Measurements from ENCODE around the gene CD3E. TPM values are rescaled to one million over a fixed set of nuclear protein-coding genes. Genes with fewer than 3 reads are reported as not detected.
A peak's percentile ranks its signal among the peaks of the same experiment; 100 is the strongest.

The CD3E gene
- total and polyA plus RNA-seq, 9 of the 15 experiments (the other 6 are each of a cell fraction or from before 2014, with no cell fraction given), result 0.07 to 0.62 (median 0.19) TPM; not detected in 5

DNA sequence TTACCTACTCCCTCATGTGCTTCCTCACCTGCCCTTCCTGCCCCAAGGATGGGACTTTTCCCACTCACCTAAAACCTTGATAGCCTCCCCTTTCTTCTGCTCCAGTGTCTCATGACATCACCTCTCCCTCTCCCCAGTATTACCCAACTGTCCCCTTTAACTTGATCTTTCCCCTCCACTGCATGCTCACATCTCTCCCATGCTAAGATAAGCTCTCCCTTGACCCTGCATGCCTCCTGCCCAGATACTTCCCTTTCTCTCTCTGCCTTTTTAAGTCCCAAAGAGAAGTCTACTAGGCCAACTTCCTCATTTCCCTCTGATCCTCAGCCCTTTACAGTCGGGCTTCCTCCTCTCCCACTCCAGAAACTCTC lies 14.8 kb downstream of the CD3E start (continued):
- TF ChIP-seq IRF9 (tag; IDR thresholded peaks at IDR 0.05), result no peak
- no peak for TF ChIP-seq OTX1 (CRISPR knock-in tag; IDR thresholded peaks at IDR 0.05)
- TF ChIP-seq SPI1 (IDR thresholded peaks at IDR 0.05; ENCODE audit: borderline replicate concordance, low read depth, low read length), result peak; percentile 92
- TF ChIP-seq CHD1 (IDR thresholded peaks at IDR 0.05; ENCODE audit: low read length), result no peak
- TF ChIP-seq CEBPG (CRISPR knock-in tag; IDR thresholded peaks at IDR 0.05), result no peak
- TF ChIP-seq CEBPG (tag; conservative IDR thresholded peaks at IDR 0.05 in 1 of 2, IDR thresholded peaks at IDR 0.05 in 1 of 2), result peak; percentile 41 to 57; a peak in 2 of 4 replicates
- no peak for TF ChIP-seq ZFP30 (CRISPR knock-in tag; IDR thresholded peaks at IDR 0.05; ENCODE audit: borderline replicate concordance)
- TF ChIP-seq ELF4 (CRISPR knock-in tag; IDR thresholded peaks at IDR 0.05), result peak; percentile 51; the same call in 1 of the 2 replicates
- peak; percentile 38; the same call in 1 of the 2 replicates for TF ChIP-seq LEF1 (IDR thresholded peaks at IDR 0.05)
- TF ChIP-seq STAT5B (CRISPR knock-in tag; IDR thresholded peaks at IDR 0.05), result no peak
- no peak for TF ChIP-seq STAG1 (CRISPR knock-in tag; IDR thresholded peaks at IDR 0.05; ENCODE audit: borderline replicate concordance)
- TF ChIP-seq ETV6 (IDR thresholded peaks at IDR 0.05; ENCODE audit: borderline replicate concordance in 1 of 2, low read depth in 2 of 2, low read length in 1 of 2), result peak in 1 of 2 experiments; percentile 79; a peak in 2 of 4 replicates
- no peak for TF ChIP-seq ETV6 (CRISPR knock-in tag; IDR thresholded peaks at IDR 0.05; ENCODE audit: borderline replicate concordance)
- TF ChIP-seq ATF7 (IDR thresholded peaks at IDR 0.05), result peak; percentile 86
- TF ChIP-seq, protein P1, sequence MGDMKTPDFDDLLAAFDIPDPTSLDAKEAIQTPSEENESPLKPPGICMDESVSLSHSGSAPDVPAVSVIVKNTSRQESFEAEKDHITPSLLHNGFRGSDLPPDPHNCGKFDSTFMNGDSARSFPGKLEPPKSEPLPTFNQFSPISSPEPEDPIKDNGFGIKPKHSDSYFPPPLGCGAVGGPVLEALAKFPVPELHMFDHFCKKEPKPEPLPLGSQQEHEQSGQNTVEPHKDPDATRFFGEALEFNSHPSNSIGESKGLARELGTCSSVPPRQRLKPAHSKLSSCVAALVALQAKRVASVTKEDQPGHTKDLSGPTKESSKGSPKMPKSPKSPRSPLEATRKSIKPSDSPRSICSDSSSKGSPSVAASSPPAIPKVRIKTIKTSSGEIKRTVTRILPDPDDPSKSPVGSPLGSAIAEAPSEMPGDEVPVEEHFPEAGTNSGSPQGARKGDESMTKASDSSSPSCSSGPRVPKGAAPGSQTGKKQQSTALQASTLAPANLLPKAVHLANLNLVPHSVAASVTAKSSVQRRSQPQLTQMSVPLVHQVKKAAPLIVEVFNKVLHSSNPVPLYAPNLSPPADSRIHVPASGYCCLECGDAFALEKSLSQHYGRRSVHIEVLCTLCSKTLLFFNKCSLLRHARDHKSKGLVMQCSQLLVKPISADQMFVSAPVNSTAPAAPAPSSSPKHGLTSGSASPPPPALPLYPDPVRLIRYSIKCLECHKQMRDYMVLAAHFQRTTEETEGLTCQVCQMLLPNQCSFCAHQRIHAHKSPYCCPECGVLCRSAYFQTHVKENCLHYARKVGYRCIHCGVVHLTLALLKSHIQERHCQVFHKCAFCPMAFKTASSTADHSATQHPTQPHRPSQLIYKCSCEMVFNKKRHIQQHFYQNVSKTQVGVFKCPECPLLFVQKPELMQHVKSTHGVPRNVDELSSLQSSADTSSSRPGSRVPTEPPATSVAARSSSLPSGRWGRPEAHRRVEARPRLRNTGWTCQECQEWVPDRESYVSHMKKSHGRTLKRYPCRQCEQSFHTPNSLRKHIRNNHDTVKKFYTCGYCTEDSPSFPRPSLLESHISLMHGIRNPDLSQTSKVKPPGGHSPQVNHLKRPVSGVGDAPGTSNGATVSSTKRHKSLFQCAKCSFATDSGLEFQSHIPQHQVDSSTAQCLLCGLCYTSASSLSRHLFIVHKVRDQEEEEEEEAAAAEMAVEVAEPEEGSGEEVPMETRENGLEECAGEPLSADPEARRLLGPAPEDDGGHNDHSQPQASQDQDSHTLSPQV (IDR thresholded peaks at IDR 0.05), result no peak
- peak; percentile 34; the same call in 1 of the 2 replicates for TF ChIP-seq TCF3 (CRISPR knock-in tag; IDR thresholded peaks at IDR 0.05)
- TF ChIP-seq POU5F1 (IDR thresholded peaks at IDR 0.05; ENCODE audit: borderline replicate concordance, low read depth, low read length, partially characterized antibody), result no peak
- TF ChIP-seq MEF2D (tag; conservative IDR thresholded peaks at IDR 0.05; ENCODE audit: low read depth), result 0 out of 2 replicates have a peak, but pooled peaks have one; percentile 14
- no peak for TF ChIP-seq GABPB1 (CRISPR knock-in tag; IDR thresholded peaks at IDR 0.05)
- TF ChIP-seq BRD9 (IDR thresholded peaks at IDR 0.05; ENCODE audit: low read depth, partially characterized antibody), result no peak
- TF ChIP-seq NEUROD1 (IDR thresholded peaks at IDR 0.05; ENCODE audit: borderline replicate concordance, low read depth, low read length, partially characterized antibody), result no peak
- TF ChIP-seq ZFX (CRISPR knock-in tag; IDR thresholded peaks at IDR 0.05), result 0 out of 2 replicates have a peak, but pooled peaks have one; percentile 25
- no peak for TF ChIP-seq GABPA (tag; conservative IDR thresholded peaks at IDR 0.05; ENCODE audit: low read depth)
- TF ChIP-seq ZEB2 (IDR thresholded peaks at IDR 0.05), result peak; percentile 75
- TF ChIP-seq, protein P2, sequence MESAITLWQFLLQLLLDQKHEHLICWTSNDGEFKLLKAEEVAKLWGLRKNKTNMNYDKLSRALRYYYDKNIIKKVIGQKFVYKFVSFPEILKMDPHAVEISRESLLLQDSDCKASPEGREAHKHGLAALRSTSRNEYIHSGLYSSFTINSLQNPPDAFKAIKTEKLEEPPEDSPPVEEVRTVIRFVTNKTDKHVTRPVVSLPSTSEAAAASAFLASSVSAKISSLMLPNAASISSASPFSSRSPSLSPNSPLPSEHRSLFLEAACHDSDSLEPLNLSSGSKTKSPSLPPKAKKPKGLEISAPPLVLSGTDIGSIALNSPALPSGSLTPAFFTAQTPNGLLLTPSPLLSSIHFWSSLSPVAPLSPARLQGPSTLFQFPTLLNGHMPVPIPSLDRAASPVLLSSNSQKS (CRISPR knock-in tag; IDR thresholded peaks at IDR 0.05), result no peak

Data from K562 (cell line).